ENCODE data around the gene ZNF516.

ZNF516 gene

GRCh38 chr18:76483780-76484179 is 11.3 kb downstream of the ZNF516 start:
- H3K27ac ChIP-seq (replicated peaks) = no peak overlapping the region; the same call in 1 of the 2 replicates
- H3K4me3 ChIP-seq (replicated peaks; ENCODE audit: insufficient read depth, low read length) = no peak overlapping the region
- no peak for DNase-seq (ENCODE audit: low read depth in 1 of 2, low spot score in 1 of 2)
- H3K27me3 ChIP-seq (ENCODE audit: insufficient read depth, poor library complexity, severe bottlenecking) = no peaks in the 10 kb centered on the region
- TF ChIP-seq, protein P1, sequence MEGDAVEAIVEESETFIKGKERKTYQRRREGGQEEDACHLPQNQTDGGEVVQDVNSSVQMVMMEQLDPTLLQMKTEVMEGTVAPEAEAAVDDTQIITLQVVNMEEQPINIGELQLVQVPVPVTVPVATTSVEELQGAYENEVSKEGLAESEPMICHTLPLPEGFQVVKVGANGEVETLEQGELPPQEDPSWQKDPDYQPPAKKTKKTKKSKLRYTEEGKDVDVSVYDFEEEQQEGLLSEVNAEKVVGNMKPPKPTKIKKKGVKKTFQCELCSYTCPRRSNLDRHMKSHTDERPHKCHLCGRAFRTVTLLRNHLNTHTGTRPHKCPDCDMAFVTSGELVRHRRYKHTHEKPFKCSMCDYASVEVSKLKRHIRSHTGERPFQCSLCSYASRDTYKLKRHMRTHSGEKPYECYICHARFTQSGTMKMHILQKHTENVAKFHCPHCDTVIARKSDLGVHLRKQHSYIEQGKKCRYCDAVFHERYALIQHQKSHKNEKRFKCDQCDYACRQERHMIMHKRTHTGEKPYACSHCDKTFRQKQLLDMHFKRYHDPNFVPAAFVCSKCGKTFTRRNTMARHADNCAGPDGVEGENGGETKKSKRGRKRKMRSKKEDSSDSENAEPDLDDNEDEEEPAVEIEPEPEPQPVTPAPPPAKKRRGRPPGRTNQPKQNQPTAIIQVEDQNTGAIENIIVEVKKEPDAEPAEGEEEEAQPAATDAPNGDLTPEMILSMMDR (IDR thresholded peaks at IDR 0.05; ENCODE audit: insufficient read depth, low read length) = no peak
- no peak for TF ChIP-seq SPI1 (IDR thresholded peaks at IDR 0.05; ENCODE audit: borderline replicate concordance, low read depth)
- no peak for TF ChIP-seq POLR2AphosphoS5 (IDR thresholded peaks at IDR 0.05; ENCODE audit: low read depth)
- no peak for TF ChIP-seq REST (IDR thresholded peaks at IDR 0.05; ENCODE audit: insufficient replicate concordance, low read depth)
- TF ChIP-seq GABPA (IDR thresholded peaks at IDR 0.05; ENCODE audit: low read depth) = no peak

GRCh38 chr18:76482971-76483691 is 11.9 kb downstream of the ZNF516 start:
- DNase-seq (ENCODE audit: low read depth in 1 of 2, low spot score in 1 of 2) = peak in 1 of 2 experiments; percentile 63
- TF ChIP-seq POLR2AphosphoS5 (IDR thresholded peaks at IDR 0.05; ENCODE audit: low read depth) (no peak), GABPA (IDR thresholded peaks at IDR 0.05; ENCODE audit: low read depth) (no peak)
- Histone ChIP-seq H3K27ac (replicated peaks) (no peak overlapping the region), H3K27me3 (ENCODE audit: insufficient read depth, poor library complexity, severe bottlenecking) (no peaks in the 10 kb centered on the region), H3K4me3 (replicated peaks; ENCODE audit: insufficient read depth, low read length) (no peak overlapping the region)

- no peak overlapping the region for H3K4me3 ChIP-seq (replicated peaks; ENCODE audit: insufficient read depth, low read length)
- DNase-seq (ENCODE audit: low read depth in 1 of 2, low spot score in 1 of 2) = no peak
- no peak overlapping the region for H3K27ac ChIP-seq (replicated peaks)
- no peaks in the 10 kb centered on the region for H3K27me3 ChIP-seq (ENCODE audit: insufficient read depth, poor library complexity, severe bottlenecking)
- TF ChIP-seq, protein P1 (IDR thresholded peaks at IDR 0.05; ENCODE audit: insufficient read depth, low read length) = no peak
- TF ChIP-seq POLR2AphosphoS5 (IDR thresholded peaks at IDR 0.05; ENCODE audit: low read depth) = no peak
- no peak for TF ChIP-seq SPI1 (IDR thresholded peaks at IDR 0.05; ENCODE audit: borderline replicate concordance, low read depth)
- no peak for TF ChIP-seq GABPA (IDR thresholded peaks at IDR 0.05; ENCODE audit: low read depth)
- no peak for TF ChIP-seq REST (IDR thresholded peaks at IDR 0.05; ENCODE audit: insufficient replicate concordance, low read depth)
These were observed 12.8 kb downstream of the ZNF516 start for GRCh38 chr18:76482267-76482666.

GRCh38 chr18:76480913-76481312 is 14.1 kb downstream of the ZNF516 start:
- no peak for DNase-seq (ENCODE audit: low read depth in 1 of 2, low spot score in 1 of 2)
- no peak overlapping the region for H3K4me3 ChIP-seq (replicated peaks; ENCODE audit: insufficient read depth, low read length)
- TF ChIP-seq REST (IDR thresholded peaks at IDR 0.05; ENCODE audit: insufficient replicate concordance, low read depth) = no peak
- TF ChIP-seq, protein P1 (IDR thresholded peaks at IDR 0.05; ENCODE audit: insufficient read depth, low read length) = peak; percentile 16

More at GRCh38 chr18:76480913-76481312, 14.1 kb downstream of the ZNF516 start:
- H3K27ac ChIP-seq (replicated peaks) = no peak overlapping the region
- H3K27me3 ChIP-seq (ENCODE audit: insufficient read depth, poor library complexity, severe bottlenecking) = no peaks in the 10 kb centered on the region
